ENCODE data around the gene IQCE.
"Not testable (repeated sequence)": the region's sequence is repeated elsewhere in the genome, so short reads cannot be mapped to it uniquely, and the experiment has no call there.

Gene IQCE

DNA sequence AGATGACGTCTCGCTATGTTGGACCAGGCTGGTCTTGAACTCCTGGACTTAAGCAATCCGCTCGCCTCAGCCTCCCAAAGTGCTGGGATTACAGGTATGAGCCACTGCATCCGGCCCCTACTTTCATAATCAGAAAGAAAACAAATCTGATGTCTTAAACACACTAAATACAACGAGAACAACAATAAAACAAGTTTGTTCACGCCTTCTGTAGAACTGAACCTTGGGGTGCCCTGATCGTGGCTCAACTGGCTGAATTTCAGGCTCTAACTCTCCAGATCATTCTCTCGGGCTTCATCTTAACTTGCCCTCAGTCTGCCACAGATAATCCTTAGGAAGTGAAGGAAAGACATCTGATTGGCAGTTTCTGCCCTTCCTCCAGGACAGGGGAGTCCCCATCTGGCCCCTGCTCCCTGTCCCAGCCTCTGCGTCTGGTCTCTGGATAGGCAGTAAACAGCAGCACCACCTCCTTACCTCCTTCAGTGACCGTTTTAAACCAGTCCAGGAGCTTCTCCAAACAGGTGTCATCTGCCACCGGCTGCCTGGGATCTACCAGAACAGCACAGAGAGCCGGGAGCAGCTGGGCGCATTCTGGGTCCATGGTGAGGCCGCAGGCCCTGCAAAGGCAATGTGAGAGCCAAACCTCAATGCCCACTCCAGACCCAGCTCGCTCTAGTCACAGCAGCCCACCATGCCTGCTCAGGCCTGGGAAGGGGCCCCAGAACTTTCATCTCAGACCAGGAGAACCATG is 4.8 kb upstream of the IQCE start:
- no peak for DNase-seq (ENCODE audit: low spot score)

DNA sequence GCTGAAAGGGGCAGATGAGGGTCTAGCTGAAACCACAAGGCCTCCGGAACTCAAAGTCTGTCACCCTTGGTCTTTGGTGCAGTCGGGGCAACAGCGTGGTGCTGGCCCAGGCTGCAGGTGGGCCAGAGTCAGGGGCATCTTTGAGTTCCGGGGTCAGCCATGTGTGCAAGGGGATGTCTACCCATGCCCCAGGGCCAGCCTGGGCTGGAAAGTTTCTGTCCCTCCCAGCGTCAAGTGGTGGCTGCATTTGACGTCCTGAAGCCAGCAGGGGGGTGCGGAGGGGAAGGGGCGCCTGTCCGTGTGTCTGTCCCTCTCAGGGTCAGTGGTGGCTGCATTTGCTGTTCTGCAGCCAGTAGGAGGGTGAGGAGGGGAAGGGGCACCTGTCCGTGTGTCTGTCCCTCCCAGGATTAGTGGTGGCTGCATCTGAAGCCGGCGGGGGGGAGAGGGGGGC is 4.1 kb upstream of the IQCE start:
- DNase-seq (ENCODE audit: low spot score): no peak

DNA sequence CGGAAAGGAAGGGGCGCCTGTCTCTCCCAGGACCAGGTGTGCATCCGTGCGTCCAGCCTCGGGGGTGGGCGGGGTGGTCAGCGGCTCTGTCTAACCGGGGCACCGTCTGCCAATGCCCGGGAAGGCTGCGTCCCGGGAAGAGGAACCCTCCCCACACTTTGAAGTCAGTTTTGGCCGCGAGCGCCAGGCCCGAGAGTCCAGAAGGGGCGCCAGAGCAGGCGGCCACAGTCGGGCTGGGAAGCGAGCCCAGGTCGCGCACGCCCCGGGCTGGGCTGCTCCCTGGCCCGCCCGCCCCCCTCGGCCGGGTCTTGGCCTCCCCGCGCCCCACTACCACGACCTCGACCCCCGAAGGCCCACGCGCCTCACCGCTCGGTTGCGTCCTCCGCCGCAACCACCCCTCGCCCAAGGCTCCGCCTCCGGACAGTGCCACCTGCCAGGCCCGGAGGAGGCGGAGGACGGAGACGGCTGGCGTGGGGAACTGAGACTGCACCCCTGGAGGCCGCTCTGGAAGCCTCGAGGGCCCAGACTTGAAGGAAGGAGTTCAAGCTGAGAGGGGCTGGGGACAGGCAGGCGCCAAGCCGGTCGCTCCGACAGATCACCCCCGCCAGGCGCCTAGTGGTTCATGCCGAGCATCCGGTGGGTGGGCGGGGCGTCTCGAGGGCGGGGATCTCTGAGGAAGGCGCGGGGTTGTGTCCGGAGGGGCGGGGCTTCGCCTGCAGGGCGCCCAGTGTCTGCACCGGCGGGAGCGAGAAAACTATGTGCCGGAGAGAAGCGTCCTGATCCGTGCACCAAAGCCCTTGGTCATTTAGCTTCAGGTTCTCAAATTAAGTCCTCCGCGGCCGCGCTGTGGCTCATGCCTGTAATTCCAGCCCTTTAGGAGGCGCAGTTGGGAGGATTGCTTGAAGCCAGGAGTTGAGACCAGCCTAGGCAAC is 3.4 kb upstream of the IQCE start, which contains the start of gene BRAT1:
Gene BRAT1, minus strand, starts transcription at position 404 of the 932 bp plus-strand sequence. CDS start 1,093 bp downstream, outside the sequence.
- peak; percentile 93 for DNase-seq (ENCODE audit: low spot score)

DNA sequence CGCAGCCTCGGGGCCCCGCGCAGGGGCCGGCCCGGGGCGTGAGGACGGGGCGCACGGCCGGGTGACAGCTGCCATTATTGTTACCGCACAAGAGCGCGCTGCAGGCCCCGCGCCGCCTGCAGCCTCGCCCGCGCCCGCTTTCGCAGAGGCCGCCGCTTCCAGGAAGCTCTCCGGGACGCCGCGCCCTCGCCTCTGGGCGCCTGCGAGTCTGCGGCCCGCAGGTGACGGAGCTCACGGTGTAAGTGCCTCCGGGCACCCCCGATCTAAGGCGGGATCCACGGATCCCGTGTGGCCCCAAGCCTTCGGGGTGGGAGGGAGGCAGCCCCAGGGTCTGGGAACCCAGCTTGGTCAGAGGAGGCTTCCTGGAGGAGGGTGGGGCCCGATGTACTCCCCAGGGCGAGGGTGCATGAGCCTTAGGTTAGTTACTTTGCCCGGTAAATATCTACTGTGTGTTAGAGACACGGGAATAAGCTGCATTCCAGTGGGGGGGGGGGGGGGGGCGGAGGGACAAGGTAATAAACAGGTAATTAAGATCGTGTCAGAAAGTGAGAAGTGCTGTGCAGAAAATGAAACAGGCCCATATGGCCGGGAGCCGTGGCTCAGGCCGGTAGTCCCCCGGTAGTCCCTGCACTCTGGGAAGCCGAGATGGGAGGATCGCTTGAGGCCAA is 638 bp downstream of the IQCE start:
- peak; percentile 31 for DNase-seq (ENCODE audit: low spot score)

DNA sequence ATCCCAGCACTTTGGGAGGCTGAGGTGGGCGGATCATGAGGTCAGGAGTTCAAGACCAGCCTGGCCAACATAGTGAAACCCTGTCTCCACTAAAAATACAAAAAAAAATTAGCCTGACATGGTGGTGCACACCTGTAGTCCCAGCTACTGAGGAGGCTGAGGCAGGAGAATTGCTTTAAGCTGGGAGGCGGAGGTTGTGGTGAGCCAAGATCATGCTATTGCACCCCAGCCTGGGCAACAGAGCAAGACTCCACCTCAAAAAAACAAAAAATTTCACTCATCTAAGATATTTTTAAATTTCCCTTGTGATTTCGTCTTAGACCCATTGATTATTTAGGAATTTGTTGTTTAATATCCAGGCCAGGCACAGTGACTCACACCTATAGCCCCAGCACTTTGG is 5.2 kb downstream of the IQCE start:
- not testable (repeated sequence) for DNase-seq (ENCODE audit: low spot score)

DNA sequence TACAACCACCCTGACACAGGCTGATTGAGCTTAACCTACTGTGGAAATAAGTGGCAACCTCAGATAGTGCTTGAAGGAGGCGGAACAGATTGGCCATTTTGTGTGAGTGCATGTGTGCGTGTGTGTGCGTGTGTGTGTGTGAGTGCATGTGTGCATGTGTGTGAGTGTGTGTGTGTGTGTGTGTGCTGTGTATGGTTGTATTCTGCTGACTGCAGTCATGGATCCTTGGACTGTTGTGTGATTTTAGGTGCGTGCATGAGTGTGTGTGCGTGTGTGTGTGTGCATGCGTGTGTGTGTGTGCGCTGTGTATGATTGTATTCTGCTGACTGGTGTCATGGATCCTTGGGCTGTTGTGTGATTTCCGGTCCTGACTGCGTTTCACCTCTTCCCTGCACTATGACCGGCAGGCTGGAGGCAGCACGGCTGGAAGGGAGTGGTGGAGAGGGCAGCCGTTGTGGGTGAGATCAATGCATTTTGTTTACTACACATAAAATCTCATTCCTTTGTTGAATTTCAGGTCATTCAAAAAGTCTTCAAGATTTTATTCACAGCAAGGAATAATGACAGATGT is 6.3 kb downstream of the IQCE start:
- DNase-seq (ENCODE audit: low spot score): no peak

DNA sequence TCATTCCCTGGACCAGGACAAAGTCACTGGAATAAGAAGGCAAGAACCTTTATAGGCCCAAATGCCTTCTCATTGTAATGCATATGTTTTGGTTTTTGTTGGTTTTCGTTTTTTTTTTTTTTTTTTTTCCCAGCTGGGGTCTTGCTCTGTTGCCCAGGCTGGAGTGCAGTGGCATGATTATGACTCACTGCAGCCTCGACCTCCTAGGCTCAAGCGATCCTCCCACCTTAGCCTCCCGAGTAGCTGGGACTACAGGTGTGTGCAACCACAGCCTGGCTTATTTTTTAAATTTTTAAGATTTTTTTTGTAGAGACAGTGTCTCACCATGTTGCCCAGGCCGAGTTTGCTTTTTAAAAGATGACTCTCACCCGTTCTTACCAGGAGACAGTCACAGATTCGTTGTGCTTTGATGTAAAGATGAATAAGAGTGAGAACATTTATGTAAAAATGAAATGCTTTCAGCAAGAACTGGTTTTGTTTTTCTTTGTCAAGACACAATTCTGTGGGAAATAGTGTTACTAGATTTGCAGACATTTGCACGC is 7.6 kb downstream of the IQCE start:
- no peak for DNase-seq (ENCODE audit: low spot score)

DNA sequence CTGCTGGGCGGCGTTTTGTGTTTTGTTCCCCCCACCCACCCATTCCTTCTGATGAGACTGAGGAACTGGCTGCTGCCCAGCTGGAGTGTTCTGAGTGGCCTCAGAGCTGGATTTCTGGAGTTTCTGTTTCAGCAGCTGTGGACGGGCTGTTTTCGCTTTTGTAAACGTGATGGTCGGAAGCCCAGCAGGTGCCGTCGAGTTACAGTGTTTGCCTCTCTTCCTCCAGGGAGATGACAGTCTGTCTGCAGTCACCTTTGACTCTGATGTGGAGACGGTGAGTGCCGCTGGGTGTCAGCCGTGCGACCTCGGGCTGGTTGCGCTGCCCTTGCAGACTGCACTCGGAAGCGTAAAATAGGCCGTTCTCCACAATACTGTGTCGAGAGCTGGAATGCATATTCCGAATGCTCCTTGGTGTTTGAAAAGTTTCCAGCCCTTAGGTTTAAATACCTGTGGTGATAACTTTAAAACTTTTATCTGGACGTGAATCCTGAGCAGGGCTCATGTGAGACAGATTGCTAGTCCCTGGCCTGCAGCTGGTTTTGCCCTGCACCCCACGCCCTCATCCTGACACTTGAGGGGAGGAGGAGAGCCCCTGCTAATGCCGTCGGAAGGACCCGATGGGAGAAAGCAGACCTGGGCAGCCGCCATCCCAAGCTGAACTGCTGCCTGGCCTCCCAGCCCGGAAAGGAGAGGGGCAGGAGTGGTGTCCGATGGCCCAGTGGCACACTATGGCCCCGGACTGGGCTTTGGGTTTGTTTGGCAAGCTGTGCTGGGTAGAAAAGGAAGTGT is 8.3 kb downstream of the IQCE start:
- peak; percentile 40 for DNase-seq (ENCODE audit: low spot score)

DNA sequence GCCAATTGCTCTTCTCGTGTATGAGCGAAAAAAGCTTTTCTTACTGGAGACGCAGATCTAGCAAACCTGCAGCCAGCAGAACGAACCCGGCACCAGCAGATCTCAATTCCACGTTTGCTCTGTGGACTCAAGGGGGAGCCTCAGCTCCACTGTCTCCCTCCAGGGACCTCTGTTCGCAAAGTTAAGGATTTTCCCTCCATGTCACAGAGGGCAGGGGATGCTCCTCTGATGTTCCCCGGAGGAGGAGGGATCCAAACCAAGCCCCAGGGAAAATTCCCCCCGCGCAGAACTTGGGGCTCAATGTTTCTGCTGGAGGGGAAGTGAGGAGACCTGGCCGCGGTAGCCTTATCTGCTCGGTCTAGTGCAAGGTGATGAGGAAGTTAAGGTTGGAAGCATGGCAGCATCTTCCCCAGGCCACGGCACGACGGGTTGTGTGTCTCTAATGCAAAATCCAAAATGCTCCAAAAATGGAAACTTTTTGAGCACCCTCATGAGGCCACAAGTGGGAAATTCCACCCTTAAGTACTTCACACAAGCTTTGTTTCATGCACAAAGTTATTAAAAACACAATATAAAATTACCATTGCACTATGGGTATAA is 9.0 kb downstream of the IQCE start:
- DNase-seq (ENCODE audit: low spot score): no peak

DNA sequence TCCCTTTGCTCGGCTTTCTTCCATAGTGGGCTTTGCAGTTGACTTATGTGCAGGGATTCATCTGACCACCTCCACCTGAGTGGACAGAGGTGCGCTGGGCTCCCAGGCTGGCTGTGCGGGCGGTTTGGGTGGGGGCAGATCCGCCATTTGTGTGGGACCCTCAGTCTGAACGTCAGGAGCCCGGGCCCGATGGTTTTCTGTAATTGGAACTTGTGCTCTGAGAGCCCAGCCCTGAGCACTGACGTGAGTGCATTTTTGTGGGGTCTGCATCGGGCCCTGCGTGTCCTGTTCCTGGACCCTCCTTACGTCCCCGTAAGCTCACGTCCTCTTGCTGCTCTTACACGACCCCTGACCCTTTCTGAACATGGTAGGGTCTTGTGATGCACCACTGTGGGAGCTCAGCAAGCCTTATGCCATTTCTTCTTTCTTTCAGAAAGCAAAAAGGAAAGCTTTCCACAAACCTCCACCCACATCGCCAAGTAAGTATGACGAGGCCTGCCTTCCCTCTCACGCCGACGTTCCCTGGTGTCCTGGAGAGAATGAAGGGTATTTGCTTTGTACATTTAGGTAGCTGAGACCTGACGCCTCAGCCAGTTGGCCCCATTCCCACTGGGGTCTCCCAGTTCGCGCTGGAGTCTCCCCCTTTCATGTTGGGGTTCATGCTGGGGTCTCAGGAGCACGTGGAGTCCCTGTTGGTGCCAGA is 9.9 kb downstream of the IQCE start:
- DNase-seq (ENCODE audit: low spot score): no peak

DNA sequence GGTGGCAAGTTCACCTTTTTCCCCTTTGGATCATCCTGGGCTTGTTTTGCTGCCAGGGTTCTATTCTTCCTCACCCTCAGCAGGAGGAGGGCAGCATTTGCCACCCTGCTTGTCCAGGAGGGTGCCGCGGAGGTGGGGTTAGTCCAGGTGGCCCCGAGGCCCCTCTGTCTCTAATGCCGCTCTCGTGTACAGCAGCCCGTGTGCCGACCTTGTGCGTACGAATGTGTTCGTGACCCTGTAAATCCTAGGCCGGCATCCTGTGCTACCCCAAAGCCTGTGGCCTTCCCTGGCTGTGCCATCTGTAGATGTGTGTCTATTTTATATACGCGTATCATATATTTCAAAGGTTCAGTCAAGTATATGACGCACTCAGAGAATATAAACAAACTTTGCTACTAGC is 10.6 kb downstream of the IQCE start:
- DNase-seq (ENCODE audit: low spot score): no peak

DNA sequence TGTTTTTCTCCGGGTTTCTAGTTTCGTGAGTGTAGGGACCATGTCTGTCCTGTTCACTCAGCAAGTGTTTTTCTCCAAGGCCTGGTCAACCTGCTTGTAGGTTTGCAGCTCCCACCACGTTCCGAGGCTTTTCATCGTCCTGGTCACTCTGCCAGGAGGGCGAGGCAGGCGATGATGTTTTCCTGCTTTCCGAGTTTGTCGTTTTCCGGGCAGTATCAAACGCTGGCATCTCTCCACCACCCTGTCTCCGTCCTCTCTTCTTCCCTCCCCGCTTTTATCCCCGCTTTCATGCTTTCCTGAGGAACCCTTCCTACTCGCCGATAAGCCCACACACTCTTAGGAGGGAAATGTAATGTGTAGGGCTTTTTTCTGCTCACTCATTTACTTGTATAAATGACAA is 11.2 kb downstream of the IQCE start:
- DNase-seq (ENCODE audit: low spot score): no peak

DNA sequence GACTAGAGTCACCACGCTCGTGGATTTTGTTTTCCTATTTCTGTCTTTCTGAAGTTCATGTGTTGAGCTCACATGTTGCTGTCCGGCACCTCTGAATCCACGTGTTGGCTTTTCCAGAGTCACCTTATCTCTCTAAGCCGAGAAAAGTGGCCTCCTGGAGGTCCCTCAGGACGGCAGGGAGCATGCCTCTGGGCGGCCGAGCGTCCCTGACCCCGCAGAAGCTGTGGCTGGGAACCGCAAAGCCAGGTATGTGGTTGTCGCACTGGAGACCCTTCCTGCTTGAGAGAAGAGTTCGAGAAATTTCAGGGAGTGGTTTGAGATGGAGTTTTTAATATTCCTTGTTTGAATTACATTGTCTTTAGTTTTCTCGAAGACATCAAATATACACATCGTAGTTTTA is 12.6 kb downstream of the IQCE start:
- no peak for DNase-seq (ENCODE audit: low spot score)

DNA sequence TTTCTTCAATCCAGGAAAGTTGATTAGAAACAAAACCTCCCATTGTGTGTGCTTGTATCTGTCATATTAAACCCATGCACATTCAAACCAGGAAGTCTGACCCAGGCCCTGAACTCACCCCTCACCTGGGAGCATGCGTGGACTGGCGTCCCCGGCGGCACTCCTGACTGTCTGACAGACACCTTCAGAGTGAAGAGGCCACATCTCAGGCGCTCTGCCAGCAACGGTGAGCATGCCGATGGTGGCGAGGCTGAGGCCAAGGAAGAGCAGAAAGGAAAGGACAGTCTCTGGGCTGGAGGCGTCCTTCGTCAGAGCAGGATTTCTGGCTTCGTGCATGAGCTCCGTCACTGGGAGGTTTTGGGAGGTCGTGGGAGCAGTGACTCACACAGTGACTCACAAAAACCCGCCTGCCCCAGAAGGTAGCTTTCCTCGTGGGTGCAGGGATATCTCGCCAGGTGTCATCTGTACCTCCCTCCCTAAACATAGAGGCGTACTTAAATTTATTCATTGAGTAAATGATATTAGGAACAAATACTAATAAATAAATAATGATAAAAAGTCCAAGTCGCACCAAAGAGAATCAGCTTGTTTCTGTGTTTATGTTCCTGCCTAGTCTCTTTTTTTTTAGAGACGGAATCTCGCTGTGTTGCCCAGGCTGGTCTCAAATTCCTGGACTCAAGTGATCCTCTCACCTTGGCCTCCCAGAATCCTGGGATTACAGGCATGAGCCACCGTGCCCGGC is 13.5 kb downstream of the IQCE start:
- DNase-seq (ENCODE audit: low spot score): no peak

DNA sequence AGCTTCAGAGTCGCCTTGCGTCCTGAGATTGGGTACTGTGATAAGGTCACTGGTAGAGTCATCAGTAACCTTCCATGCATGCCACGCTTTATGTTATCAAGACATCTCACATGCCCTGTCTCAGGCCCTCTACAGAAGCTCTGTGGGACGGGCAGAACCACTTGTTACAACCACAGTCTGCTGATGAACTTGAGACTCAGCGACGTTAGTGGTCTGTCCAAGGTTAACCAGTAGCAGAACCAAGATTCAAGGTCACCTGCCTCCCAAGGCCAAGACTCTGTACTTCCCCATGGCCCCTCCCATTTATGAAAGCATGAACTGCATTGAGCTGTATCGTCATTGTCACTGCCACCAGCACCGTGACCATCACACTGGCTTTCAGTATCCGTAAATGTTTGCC is 15.0 kb downstream of the IQCE start:
- DNase-seq (ENCODE audit: low spot score): no peak

DNA sequence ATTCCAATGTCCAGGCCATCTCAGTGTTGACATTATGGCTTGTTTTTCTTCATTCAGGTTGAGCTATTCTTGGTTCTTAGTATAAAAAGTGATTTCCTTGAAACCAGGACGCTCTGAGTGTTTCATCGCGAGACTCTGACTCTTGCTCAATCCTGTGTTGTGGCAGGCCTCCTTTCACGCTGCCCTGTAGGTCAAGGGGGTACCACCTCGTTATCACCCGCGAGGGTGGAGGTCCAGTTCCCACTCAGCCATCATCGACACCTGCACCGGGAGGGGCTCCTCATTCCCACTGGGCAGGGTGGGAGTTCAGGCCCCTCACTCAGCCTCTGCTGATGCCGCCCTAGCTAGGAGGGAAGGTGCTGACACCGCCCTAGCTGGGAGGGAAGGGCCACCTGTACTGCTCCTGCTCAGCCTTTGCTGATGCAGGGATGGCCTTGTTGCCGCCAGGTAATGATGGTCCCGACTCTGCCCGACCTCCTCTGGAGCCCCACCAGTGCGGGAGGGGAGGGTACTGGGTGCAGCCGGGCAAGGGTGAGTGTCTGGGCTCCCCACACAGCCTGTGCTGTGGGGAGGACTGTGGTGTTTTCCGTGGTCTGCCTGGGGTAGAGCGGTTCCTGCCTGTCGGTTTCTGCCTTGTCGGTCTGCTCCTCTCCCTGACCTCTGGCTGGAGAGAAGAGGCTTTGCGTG is 16.4 kb downstream of the IQCE start:
- no peak for DNase-seq (ENCODE audit: low spot score)

DNA sequence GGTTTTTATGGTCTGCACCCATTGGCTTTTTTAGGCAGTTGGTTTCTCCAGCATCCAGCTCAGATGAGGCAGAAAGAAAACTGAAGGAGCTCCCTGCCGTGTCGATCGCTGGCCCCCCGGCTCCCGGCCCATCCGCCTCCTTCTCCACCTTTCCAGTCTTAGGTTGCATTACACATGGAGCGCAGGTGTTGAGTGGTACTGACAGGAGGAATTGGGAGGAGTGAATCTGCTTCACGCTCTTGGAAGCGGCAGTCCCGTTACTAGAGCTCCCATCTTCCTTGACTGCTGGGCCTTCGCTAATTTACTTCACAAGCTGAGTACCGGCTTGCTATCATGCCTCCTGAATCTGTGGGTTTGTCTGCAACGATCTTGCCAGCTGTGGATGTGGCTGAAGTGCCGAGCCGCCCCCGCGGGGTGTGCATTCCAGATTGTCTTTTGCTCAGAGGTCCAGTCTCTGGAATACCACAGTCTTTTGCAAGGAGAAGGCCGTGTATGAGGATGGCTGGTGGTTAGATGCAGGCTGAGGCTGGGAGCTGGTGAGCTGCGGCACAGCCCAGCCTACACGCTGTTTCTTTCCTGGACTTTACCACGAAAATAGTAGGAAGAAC is 17.1 kb downstream of the IQCE start:
- no peak for DNase-seq (ENCODE audit: low spot score)
